Loucy (cell line): ENCODE data around the gene FMO3.

Source experiments
- EZH2phosphoT487 ChIP-seq: fragments of 200-600 bp; IDR thresholded peaks from 2 replicates; pipeline ENCODE4 v1.6.1; 2018; ENCODE audit warnings: antibody characterized with exemption, mild to moderate bottlenecking, moderate library complexity, borderline replicate concordance
- TF ChIP-seq, protein P1 (sequence below): fragments of 200-600 bp; sonication (generic); conservative IDR thresholded peaks from 2 replicates; pipeline ENCODE4 v1.5.1; 2014; ENCODE audit warnings: mild to moderate bottlenecking, antibody characterized with exemption, low read length

DNA sequence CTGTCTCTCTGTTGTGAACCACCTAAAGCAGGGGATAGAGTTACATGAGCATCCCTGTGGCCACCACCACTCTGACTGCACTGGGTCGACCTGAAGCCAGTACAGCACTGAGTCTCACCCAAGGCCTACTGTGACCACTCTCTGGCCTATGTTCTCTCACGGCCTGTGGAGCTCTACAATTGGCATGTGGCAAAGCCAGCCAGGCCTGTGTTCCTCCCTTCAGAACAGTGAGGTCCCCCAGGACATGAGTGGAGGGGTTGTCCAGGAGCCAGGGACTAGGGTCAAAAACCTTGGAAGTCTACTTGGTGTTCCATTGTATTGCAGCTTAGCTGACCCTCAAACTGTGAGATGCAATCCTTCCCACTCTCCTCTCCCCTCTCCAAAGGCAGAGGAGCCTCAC, 42.7 kb upstream of the FMO3 start:
- TF ChIP-seq, protein P1, sequence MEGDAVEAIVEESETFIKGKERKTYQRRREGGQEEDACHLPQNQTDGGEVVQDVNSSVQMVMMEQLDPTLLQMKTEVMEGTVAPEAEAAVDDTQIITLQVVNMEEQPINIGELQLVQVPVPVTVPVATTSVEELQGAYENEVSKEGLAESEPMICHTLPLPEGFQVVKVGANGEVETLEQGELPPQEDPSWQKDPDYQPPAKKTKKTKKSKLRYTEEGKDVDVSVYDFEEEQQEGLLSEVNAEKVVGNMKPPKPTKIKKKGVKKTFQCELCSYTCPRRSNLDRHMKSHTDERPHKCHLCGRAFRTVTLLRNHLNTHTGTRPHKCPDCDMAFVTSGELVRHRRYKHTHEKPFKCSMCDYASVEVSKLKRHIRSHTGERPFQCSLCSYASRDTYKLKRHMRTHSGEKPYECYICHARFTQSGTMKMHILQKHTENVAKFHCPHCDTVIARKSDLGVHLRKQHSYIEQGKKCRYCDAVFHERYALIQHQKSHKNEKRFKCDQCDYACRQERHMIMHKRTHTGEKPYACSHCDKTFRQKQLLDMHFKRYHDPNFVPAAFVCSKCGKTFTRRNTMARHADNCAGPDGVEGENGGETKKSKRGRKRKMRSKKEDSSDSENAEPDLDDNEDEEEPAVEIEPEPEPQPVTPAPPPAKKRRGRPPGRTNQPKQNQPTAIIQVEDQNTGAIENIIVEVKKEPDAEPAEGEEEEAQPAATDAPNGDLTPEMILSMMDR, result no peak
- TF ChIP-seq EZH2phosphoT487, result no peak
